ENCODE measurements around the gene PODXL. TPM values are rescaled to one million over a fixed set of nuclear protein-coding genes. Genes with fewer than 3 reads are reported as not detected.

PODXL gene
- total RNA-seq, result 0.21 and 0.72 TPM in 2 replicates

GRCh38 chr7:131556053-131556908, at the start of gene PODXL:
PODXL (minus strand) TSS chr7:131556628; CDS start chr7:131556359, 269 bp downstream.

Other genes with a start within 250 kb of the PODXL start
- 22.2 and 24.3 TPM in 2 replicates for gene MKLN1, start 228.8 kb downstream of the PODXL start, total RNA-seq